T follicular helper cell (primary cell): Measurements from ENCODE around the gene TBC1D12.
"Not testable (repeated sequence)": the region's sequence is repeated elsewhere in the genome, so short reads cannot be mapped to it uniquely, and the experiment has no call there.

Experiments used
- DNase-seq: peaks from one replicate; pipeline ENCODE4 v3.0.0-alpha.2; 2020; ENCODE audit warnings: low read depth

Gene TBC1D12

DNA sequence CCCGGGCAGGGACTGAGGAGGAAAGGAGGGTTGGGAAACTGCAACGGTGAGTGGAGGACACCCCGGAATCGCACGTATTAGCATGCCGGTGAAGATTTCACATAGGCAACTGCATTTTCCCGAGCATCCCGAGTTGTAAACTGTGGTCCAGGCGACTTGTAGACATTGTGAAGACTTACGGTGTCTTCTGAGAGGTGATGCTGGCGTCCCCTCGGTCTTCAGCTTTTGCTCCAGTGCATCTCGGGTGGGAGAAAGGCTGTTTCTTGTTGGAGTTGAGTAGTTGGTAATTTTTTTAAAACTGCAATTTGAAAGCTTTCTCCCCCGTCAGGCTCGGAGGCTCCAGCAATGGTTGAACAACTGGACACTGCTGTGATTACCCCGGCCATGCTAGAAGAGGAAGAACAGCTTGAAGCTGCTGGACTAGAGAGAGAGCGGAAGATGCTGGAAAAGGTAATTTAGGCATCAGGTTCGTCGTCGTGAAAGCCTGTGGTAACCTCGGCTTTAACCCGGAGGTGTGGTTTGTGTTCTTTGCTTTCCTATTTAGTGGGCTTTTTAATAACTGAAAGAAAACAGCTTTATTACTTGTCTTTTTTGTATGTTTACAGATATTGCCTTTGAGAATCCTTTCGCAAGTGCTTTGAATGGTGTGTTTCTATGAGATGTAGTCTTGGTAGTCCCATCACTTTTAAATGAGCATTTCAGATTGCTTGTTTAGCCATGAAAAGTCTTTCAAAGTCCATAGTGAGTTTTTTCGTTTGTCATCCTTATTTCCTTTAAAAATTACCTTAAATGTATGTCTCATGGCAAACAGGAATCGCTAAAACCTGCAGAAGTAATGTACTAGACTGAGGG, 143.9 kb downstream of the TBC1D12 start:
- no peak for DNase-seq

DNA sequence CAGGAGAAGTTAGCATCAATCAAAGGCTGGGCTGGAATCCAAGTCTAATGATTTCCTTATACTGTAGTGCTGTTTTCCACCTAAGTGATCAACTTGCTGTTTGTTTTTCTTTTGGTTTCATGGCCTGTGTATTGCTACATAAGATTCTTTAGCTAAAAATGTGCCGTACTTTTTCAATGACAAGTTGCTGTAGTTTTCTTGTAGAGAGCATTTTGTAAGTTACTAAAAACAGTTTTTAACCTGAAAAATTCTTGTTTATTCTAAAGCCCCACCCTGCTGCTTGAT, 144.5 kb downstream of the TBC1D12 start:
- DNase-seq: no peak

- no peak for DNase-seq
These were observed 146.9 kb downstream of the TBC1D12 start for GRCh38 chr10:94549221-94549620.

- not testable (repeated sequence) for DNase-seq
These were observed 165.5 kb downstream of the TBC1D12 start for GRCh38 chr10:94567714-94568307.

- DNase-seq: no peak
These were observed 168.7 kb downstream of the TBC1D12 start for GRCh38 chr10:94571081-94571480.

GRCh38 chr10:94571528-94571927, 169.2 kb downstream of the TBC1D12 start:
- no peak for DNase-seq

GRCh38 chr10:94578790-94579189, 176.4 kb downstream of the TBC1D12 start:
- no peak for DNase-seq

DNA sequence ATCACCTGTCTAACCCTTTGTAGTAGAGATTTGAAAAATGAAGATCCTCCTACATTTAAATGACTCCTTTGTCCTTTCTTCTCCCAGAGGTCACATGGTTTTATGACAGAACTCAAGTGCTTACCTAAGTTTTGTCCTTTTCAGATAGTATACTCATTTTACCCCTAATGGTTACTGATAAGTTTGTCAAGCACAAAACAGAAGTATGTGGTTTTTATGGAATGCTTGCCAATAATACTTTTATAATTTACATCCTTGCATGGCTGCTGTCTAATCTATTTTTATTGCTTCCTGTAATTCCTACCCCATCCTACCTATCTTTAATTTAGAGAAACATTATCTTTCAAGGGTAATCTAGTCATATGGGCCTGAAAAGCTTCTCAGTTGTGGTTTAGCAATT, 180.8 kb downstream of the TBC1D12 start:
- DNase-seq: no peak
